Measurements from ENCODE around the gene ABHD11. TPM values are rescaled to one million over a fixed set of nuclear protein-coding genes. Genes with fewer than 3 reads are reported as not detected.
A peak's percentile ranks its signal among the peaks of the same experiment; 100 is the strongest.
"Not testable (repeated sequence)": the region's sequence is repeated elsewhere in the genome, so short reads cannot be mapped to it uniquely, and the experiment has no call there.

Gene ABHD11
- total and polyA plus RNA-seq, 8 donors: 12.5 to 36.3 (median 15.7) TPM

- peaks cover 0 to 75% of the 10 kb centered on the region in 2 donors for H3K27me3 ChIP-seq
- H3K36me3 ChIP-seq: no peaks in the 10 kb centered on the region
- H3K4me3 ChIP-seq: peak overlapping the region in 1 of 2 donors; percentile 82
- TF ChIP-seq CTCF (IDR thresholded peaks at IDR 0.05): no peak
- no peak for ATAC-seq
- H3K27ac ChIP-seq: no peak overlapping the region
- no peak for DNase-seq
- peaks cover 10 to 46% of the 10 kb centered on the region in 2 donors for H3K4me1 ChIP-seq
- H3K9me3 ChIP-seq: no peaks in the 10 kb centered on the region
- intact Hi-C loops (cut with DNase I): no loop called here
Observed at GRCh38 chr7:73717025-73717807, 21.4 kb downstream of the ABHD11 start.

- ATAC-seq: no peak
Observed at GRCh38 chr7:73716318-73716890, 22.2 kb downstream of the ABHD11 start.

GRCh38 chr7:73715648-73716317, 22.8 kb downstream of the ABHD11 start:
- H3K4me3 ChIP-seq: no peak overlapping the region
- H3K27ac ChIP-seq: no peak overlapping the region
- intact Hi-C loops (cut with DNase I): no loop called here
- ATAC-seq (peak; percentile 68), DNase-seq (peak in 1 of 4 donors; percentile 43)
- H3K27me3 ChIP-seq: peaks cover 0 to 68% of the 10 kb centered on the region in 2 donors
- H3K9me3 ChIP-seq: no peaks in the 10 kb centered on the region
- no peak for TF ChIP-seq CTCF (IDR thresholded peaks at IDR 0.05)
- no peaks in the 10 kb centered on the region for H3K36me3 ChIP-seq
- peaks cover 10 to 46% of the 10 kb centered on the region in 2 donors for H3K4me1 ChIP-seq

More at GRCh38 chr7:73716318-73716890, 22.2 kb downstream of the ABHD11 start:
- peaks cover 0 to 72% of the 10 kb centered on the region in 2 donors for H3K27me3 ChIP-seq
- H3K4me1 ChIP-seq: peaks cover 10 to 46% of the 10 kb centered on the region in 2 donors
- no peak for TF ChIP-seq CTCF (IDR thresholded peaks at IDR 0.05)
- H3K27ac ChIP-seq: no peak overlapping the region
- intact Hi-C loops (cut with DNase I): no loop called here
- H3K4me3 ChIP-seq: no peak overlapping the region
- DNase-seq: no peak
- H3K36me3 ChIP-seq: no peaks in the 10 kb centered on the region
- no peaks in the 10 kb centered on the region for H3K9me3 ChIP-seq

- peaks cover 0 to 46% of the 10 kb centered on the region in 2 donors for H3K27me3 ChIP-seq
- ATAC-seq; H3K27ac ChIP-seq; H3K9me3 ChIP-seq; H3K4me3 ChIP-seq; DNase-seq; intact Hi-C loops (cut with DNase I); H3K36me3 ChIP-seq: not testable (repeated sequence)
- H3K4me1 ChIP-seq: peaks cover 3 to 31% of the 10 kb centered on the region in 2 donors
Observed at GRCh38 chr7:73713319-73713718, 25.3 kb downstream of the ABHD11 start.

- Histone ChIP-seq H3K4me3 (no peak overlapping the region), H3K4me1 (peaks cover 0 to 26% of the 10 kb centered on the region in 2 donors)
- intact Hi-C loops (cut with DNase I): no loop called here
Observed at GRCh38 chr7:73712773-73713172, 25.8 kb downstream of the ABHD11 start.

More at GRCh38 chr7:73712773-73713172, 25.8 kb downstream of the ABHD11 start:
- H3K27me3 ChIP-seq: peaks cover 0 to 45% of the 10 kb centered on the region in 2 donors
- no peak for ATAC-seq
- H3K9me3 ChIP-seq: no peaks in the 10 kb centered on the region
- TF ChIP-seq CTCF (IDR thresholded peaks at IDR 0.05): no peak
- no peak overlapping the region for H3K27ac ChIP-seq
- no peak for DNase-seq
- peaks cover 0 to 4% of the 10 kb centered on the region in 2 donors for H3K36me3 ChIP-seq

Measured in left lung (tissue), 10 donors.